NCI-H2107 treated with DMSO at 0.1 percent for 48 hours (cell line): Measurements from ENCODE around the gene KIF13A.
"Not testable (repeated sequence)": the region's sequence is repeated elsewhere in the genome, so short reads cannot be mapped to it uniquely, and the experiment has no call there.

Source experiments
- DNase-seq: peaks from one replicate; lab custom pipeline; 2025; ENCODE audit not compliant: unreplicated experiment; lab: John Stamatoyannopoulos, UW

KIF13A gene

GRCh38 chr6:17935188-17936149 is 52.0 kb downstream of the KIF13A start:
- DNase-seq, result no peak

GRCh38 chr6:17933716-17934115 is 53.7 kb downstream of the KIF13A start:
- DNase-seq, result no peak

- no peak for DNase-seq
Observed at GRCh38 chr6:17932330-17932852, 55.0 kb downstream of the KIF13A start.

GRCh38 chr6:17931227-17931626 is 56.2 kb downstream of the KIF13A start:
- no peak for DNase-seq

GRCh38 chr6:17930321-17930993 is 57.0 kb downstream of the KIF13A start:
- DNase-seq, result no peak

- DNase-seq, result no peak
Observed at GRCh38 chr6:17928514-17929430, 58.7 kb downstream of the KIF13A start.

GRCh38 chr6:17927705-17928104 is 59.7 kb downstream of the KIF13A start:
- DNase-seq, result no peak

GRCh38 chr6:17923401-17923863 is 64.0 kb downstream of the KIF13A start:
- DNase-seq, result no peak

- no peak for DNase-seq
Observed at GRCh38 chr6:17921454-17921853, 66.0 kb downstream of the KIF13A start.

- no peak for DNase-seq
Observed at GRCh38 chr6:17919496-17919895, 67.9 kb downstream of the KIF13A start.

GRCh38 chr6:17917837-17918763 is 69.3 kb downstream of the KIF13A start:
- no peak for DNase-seq

- no peak for DNase-seq
Observed at GRCh38 chr6:17914651-17915050, 72.8 kb downstream of the KIF13A start.

- DNase-seq, result no peak
Observed at GRCh38 chr6:17912521-17912920, 74.9 kb downstream of the KIF13A start.

- not testable (repeated sequence) for DNase-seq
Observed at GRCh38 chr6:17911656-17912055, 75.8 kb downstream of the KIF13A start.

GRCh38 chr6:17910189-17910588 is 77.2 kb downstream of the KIF13A start:
- no peak for DNase-seq

- no peak for DNase-seq
Observed at GRCh38 chr6:17908831-17909230, 78.6 kb downstream of the KIF13A start.

GRCh38 chr6:17907406-17908229 is 79.8 kb downstream of the KIF13A start:
- DNase-seq, result no peak

GRCh38 chr6:17905611-17906592 is 81.5 kb downstream of the KIF13A start:
- DNase-seq, result no peak
